Measurements from ENCODE around the gene RABGGTA. TPM values are rescaled to one million over a fixed set of nuclear protein-coding genes. Genes with fewer than 3 reads are reported as not detected.
A peak's percentile ranks its signal among the peaks of the same experiment; 100 is the strongest.
"Not testable (repeated sequence)": the region's sequence is repeated elsewhere in the genome, so short reads cannot be mapped to it uniquely, and the experiment has no call there.

Gene RABGGTA
- total and polyA plus RNA-seq, 2 donors (not counting 1 experiment from before 2014, with no cell fraction given): 15.1 to 21.0 TPM

GRCh38 chr14:24226473-24226872, 44.9 kb downstream of the RABGGTA start:
- Histone ChIP-seq H2AFZ (ENCODE audit: low read length) (no peak overlapping the region), H3K9me3 (ENCODE audit: control insufficient read depth, insufficient read depth, low read depth, low read length) (no peaks in the 10 kb centered on the region), H3K4me1 (ENCODE audit: control insufficient read depth, extremely low read depth, insufficient read depth, low read length) (peaks cover 8% of the 10 kb centered on the region), H4K20me1 (ENCODE audit: control insufficient read depth, extremely low read depth, insufficient read depth, low read length) (no peaks in the 10 kb centered on the region), H3K9ac (ENCODE audit: insufficient read depth, low read length) (no peak overlapping the region), H3K27me3 (ENCODE audit: control insufficient read depth, insufficient read depth, low read length) (no peaks in the 10 kb centered on the region), H3K36me3 (ENCODE audit: control insufficient read depth, insufficient read depth, low read length) (peaks cover 3% of the 10 kb centered on the region), H3K4me2 (ENCODE audit: extremely low read depth, insufficient read depth, low read length) (no peak overlapping the region), H3K27ac (ENCODE audit: insufficient read depth, low read length) (no peak overlapping the region), H3K4me3 (replicated peaks in 1 of 4; ENCODE audit: control extremely low read depth in 1 of 4, insufficient read depth in 1 of 4, low read depth in 3 of 4, low read length in 4 of 4) (no peak overlapping the region), H3K79me2 (ENCODE audit: control insufficient read depth, insufficient read depth, low read length) (peaks cover 64% of the 10 kb centered on the region)
- TF ChIP-seq EZH2 (IDR thresholded peaks at IDR 0.05; ENCODE audit: low read length, missing control alignments) (no peak), CTCF (conservative IDR thresholded peaks at IDR 0.05 in 1 of 2, IDR thresholded peaks at IDR 0.05 in 1 of 2; ENCODE audit: low read depth in 1 of 2, low read length in 2 of 2) (no peak)
- no peak for DNase-seq (ENCODE audit: low read depth in 2 of 2)

GRCh38 chr14:24224618-24225071, 46.8 kb downstream of the RABGGTA start:
- no peaks in the 10 kb centered on the region for H3K9me3 ChIP-seq (ENCODE audit: control insufficient read depth, insufficient read depth, low read depth, low read length)
- TF ChIP-seq EZH2 (IDR thresholded peaks at IDR 0.05; ENCODE audit: low read length, missing control alignments) (no peak), CTCF (conservative IDR thresholded peaks at IDR 0.05 in 1 of 2, IDR thresholded peaks at IDR 0.05 in 1 of 2; ENCODE audit: low read depth in 1 of 2, low read length in 2 of 2) (no peak)
- no peak overlapping the region for H3K9ac ChIP-seq (ENCODE audit: insufficient read depth, low read length)
- peaks cover 3% of the 10 kb centered on the region for H3K4me1 ChIP-seq (ENCODE audit: control insufficient read depth, extremely low read depth, insufficient read depth, low read length)
- H3K4me3 ChIP-seq (replicated peaks in 1 of 4; ENCODE audit: control extremely low read depth in 1 of 4, insufficient read depth in 1 of 4, low read depth in 3 of 4, low read length in 4 of 4): no peak overlapping the region
- H3K27ac ChIP-seq (ENCODE audit: insufficient read depth, low read length): peak overlapping the region; percentile 12
- no peak overlapping the region for H2AFZ ChIP-seq (ENCODE audit: low read length)
- peak; percentile 27 to 95 for DNase-seq (ENCODE audit: low read depth in 2 of 2)
- H3K4me2 ChIP-seq (ENCODE audit: extremely low read depth, insufficient read depth, low read length): no peak overlapping the region
- no peaks in the 10 kb centered on the region for H4K20me1 ChIP-seq (ENCODE audit: control insufficient read depth, extremely low read depth, insufficient read depth, low read length)
- H3K36me3 ChIP-seq (ENCODE audit: control insufficient read depth, insufficient read depth, low read length): peaks cover 3% of the 10 kb centered on the region
- H3K27me3 ChIP-seq (ENCODE audit: control insufficient read depth, insufficient read depth, low read length): no peaks in the 10 kb centered on the region
- peaks cover 54% of the 10 kb centered on the region for H3K79me2 ChIP-seq (ENCODE audit: control insufficient read depth, insufficient read depth, low read length)

- not testable (repeated sequence) for H3K27me3 ChIP-seq (ENCODE audit: control insufficient read depth, insufficient read depth, low read length); H3K4me3 ChIP-seq (replicated peaks in 1 of 4; ENCODE audit: control extremely low read depth in 1 of 4, insufficient read depth in 1 of 4, low read depth in 3 of 4, low read length in 4 of 4); H4K20me1 ChIP-seq (ENCODE audit: control insufficient read depth, extremely low read depth, insufficient read depth, low read length); H3K27ac ChIP-seq (ENCODE audit: insufficient read depth, low read length); H3K4me2 ChIP-seq (ENCODE audit: extremely low read depth, insufficient read depth, low read length); H3K9me3 ChIP-seq (ENCODE audit: control insufficient read depth, insufficient read depth, low read depth, low read length); DNase-seq (ENCODE audit: low read depth in 2 of 2); H3K9ac ChIP-seq (ENCODE audit: insufficient read depth, low read length); H3K36me3 ChIP-seq (ENCODE audit: control insufficient read depth, insufficient read depth, low read length); H2AFZ ChIP-seq (ENCODE audit: low read length); H3K4me1 ChIP-seq (ENCODE audit: control insufficient read depth, extremely low read depth, insufficient read depth, low read length)
- peaks cover 45% of the 10 kb centered on the region for H3K79me2 ChIP-seq (ENCODE audit: control insufficient read depth, insufficient read depth, low read length)
These were observed 48.4 kb downstream of the RABGGTA start for GRCh38 chr14:24222987-24223386.
